ES-I3 (cell line): ENCODE measurements around the gene WNK1.

ENCODE experiments used
- H3K36me3 ChIP-seq: 2 replicates; pipeline ENCODE4 v1.6.1; 2013; ENCODE audit warnings: mild to moderate bottlenecking, low read length, control low read depth, moderate library complexity; ENCODE audit not compliant: insufficient read depth
- H3K4me1 ChIP-seq: 2 replicates; pipeline ENCODE4 v1.6.1; 2013; ENCODE audit warnings: mild to moderate bottlenecking, control low read depth, low read length; ENCODE audit not compliant: insufficient read depth
- H3K9ac ChIP-seq: 2 replicates; pipeline ENCODE4 v1.6.1; 2013; ENCODE audit warnings: low read depth, mild to moderate bottlenecking, low read length, moderate library complexity
- H3K9me3 ChIP-seq: 2 replicates; pipeline ENCODE4 v1.6.1; 2013; ENCODE audit warnings: mild to moderate bottlenecking, low read length, moderate library complexity; ENCODE audit not compliant: control insufficient read depth, insufficient read depth

WNK1 gene

GRCh38 chr12:904010-904414, 151.6 kb downstream of the WNK1 start:
- Histone ChIP-seq H3K36me3 (peaks cover 15% of the 10 kb centered on the region), H3K9me3 (no peaks in the 10 kb centered on the region), H3K9ac (no peak overlapping the region), H3K4me1 (peaks cover 4% of the 10 kb centered on the region)

- H3K4me1 ChIP-seq = peaks cover 4% of the 10 kb centered on the region
- peaks cover 25% of the 10 kb centered on the region for H3K36me3 ChIP-seq
- H3K9me3 ChIP-seq = no peaks in the 10 kb centered on the region
- H3K9ac ChIP-seq = no peak overlapping the region
These were observed 153.1 kb downstream of the WNK1 start for GRCh38 chr12:905261-906031.

DNA sequence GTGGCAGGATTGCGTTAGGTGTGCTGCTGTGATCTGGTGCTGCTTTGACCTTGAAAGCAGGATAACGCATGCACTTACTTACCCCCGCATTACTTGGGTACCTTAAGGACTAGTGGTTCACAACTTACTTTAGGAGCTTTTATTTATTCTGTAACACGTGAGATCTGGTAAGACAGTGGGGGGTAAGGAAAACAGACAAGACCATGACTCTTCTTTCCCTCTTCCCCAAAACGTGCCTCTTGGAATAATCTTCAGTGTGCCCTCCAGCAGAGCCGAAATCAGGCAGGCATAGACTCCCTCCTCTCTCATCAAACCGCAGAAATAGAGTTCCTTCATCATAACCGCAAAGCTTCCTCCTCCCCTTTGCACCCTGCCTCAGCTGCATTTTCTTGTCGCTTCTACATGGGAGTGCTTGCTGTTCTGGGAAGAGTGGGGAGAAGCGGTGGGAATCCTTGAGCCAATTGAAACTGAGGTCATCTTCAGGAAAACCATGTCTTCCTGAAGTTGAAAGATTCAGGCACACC, 153.7 kb downstream of the WNK1 start:
- Histone ChIP-seq H3K4me1 (peaks cover 4% of the 10 kb centered on the region), H3K9ac (no peak overlapping the region), H3K9me3 (no peaks in the 10 kb centered on the region), H3K36me3 (peaks cover 30% of the 10 kb centered on the region)

- H3K9ac ChIP-seq = no peak overlapping the region
- H3K36me3 ChIP-seq = peaks cover 24% of the 10 kb centered on the region
- peaks cover 4% of the 10 kb centered on the region for H3K4me1 ChIP-seq
- no peaks in the 10 kb centered on the region for H3K9me3 ChIP-seq
These were observed 155.2 kb downstream of the WNK1 start for GRCh38 chr12:907413-908185.

DNA sequence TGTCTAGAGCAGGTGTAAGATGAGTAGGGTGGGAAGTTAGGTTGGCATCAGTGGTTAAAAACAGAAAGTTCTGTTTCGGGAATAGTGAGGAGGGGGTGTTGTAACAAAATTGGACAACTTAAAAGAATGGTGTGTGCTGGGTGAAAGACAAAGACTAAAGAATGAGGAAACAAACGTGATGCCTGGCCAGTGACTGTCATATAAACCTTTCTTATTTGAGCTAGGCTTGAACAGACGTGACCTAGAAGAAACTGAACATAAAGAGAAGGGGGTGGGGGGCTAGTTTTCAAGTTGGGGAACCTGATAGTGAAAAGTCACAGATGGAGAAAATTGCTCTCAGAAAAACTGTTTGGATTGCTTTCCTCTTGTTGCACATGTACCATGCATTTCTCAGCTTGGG, 157.5 kb downstream of the WNK1 start:
- no peaks in the 10 kb centered on the region for H3K4me1 ChIP-seq
- peaks cover 18% of the 10 kb centered on the region for H3K36me3 ChIP-seq
- H3K9ac ChIP-seq = no peak overlapping the region
- no peaks in the 10 kb centered on the region for H3K9me3 ChIP-seq

GRCh38 chr12:910416-910815, 158.0 kb downstream of the WNK1 start:
- Histone ChIP-seq H3K9ac (no peak overlapping the region), H3K36me3 (peaks cover 18% of the 10 kb centered on the region), H3K4me1 (peaks cover 5% of the 10 kb centered on the region), H3K9me3 (no peaks in the 10 kb centered on the region)

- no peaks in the 10 kb centered on the region for H3K9me3 ChIP-seq
- H3K36me3 ChIP-seq = peaks cover 18% of the 10 kb centered on the region
- H3K9ac ChIP-seq = no peak overlapping the region
- peaks cover 6% of the 10 kb centered on the region for H3K4me1 ChIP-seq
These were observed 158.9 kb downstream of the WNK1 start for GRCh38 chr12:911191-911826.

GRCh38 chr12:912466-913235, 160.3 kb downstream of the WNK1 start:
- H3K4me1 ChIP-seq = peaks cover 6% of the 10 kb centered on the region
- H3K36me3 ChIP-seq = peaks cover 23% of the 10 kb centered on the region
- H3K9ac ChIP-seq = no peak overlapping the region
- no peaks in the 10 kb centered on the region for H3K9me3 ChIP-seq

DNA sequence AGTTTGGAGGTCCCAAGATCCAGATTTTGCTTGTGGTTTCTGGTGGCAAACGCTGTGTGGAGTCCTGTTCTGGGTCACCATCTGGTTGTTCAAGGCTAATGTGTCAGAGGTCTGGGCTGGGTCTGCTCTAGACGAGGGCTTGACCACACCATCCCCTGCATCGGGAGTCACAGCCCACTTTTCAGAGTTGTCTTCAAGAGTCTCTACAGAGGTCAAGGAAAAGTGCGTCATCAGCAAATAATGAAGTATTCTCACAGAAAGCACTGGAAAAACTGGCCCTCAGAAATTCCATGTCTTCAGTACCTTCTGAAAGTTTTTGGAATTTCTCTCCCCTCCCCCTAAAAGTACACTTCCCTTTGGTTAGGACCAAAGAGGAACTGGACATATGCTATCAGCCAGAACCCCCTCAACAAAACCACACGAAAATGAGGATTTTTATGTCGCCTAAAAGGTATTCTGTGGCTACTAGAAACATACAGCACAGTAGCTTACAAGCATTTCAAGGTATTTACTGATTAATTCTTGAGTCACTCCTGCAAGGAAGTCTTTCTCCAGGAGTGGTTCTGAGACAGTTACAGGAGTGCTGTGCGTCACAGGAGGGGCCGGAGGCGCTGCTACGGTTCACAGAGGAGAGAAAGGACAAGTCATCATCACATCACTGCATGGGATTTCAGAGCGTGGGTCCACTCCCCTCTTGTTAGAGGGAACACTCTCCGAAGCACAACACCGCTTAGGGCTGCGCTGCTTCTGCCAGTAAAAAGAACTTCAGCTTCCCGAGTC, 161.7 kb downstream of the WNK1 start:
- H3K9ac ChIP-seq = no peak overlapping the region
- peaks cover 23% of the 10 kb centered on the region for H3K36me3 ChIP-seq
- H3K4me1 ChIP-seq = peaks cover 6% of the 10 kb centered on the region
- no peaks in the 10 kb centered on the region for H3K9me3 ChIP-seq

DNA sequence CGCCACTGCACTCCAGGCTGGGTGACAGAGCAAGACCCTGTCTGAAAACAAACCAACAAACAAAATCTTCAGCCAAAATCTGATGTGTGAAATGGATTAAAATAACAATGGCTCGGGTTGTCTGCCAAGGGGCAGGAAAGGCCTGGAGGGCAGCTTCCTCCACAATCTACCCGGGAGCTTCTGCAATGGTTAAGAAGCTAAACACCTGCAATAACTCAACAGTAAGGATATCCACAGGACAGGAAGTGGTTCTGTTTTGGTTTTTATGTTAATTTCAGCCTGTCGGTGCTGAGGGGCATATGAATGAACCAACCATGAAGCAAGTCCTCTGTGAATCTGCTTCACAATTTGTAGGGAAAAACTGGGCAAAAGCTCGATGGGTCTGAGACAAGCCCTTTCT, 162.7 kb downstream of the WNK1 start:
- H3K36me3 ChIP-seq = peaks cover 15% of the 10 kb centered on the region
- H3K9ac ChIP-seq = no peak overlapping the region

GRCh38 chr12:916240-916639, 163.9 kb downstream of the WNK1 start:
- Histone ChIP-seq H3K36me3 (peaks cover 8% of the 10 kb centered on the region), H3K9me3 (no peaks in the 10 kb centered on the region), H3K9ac (no peak overlapping the region), H3K4me1 (peaks cover 6% of the 10 kb centered on the region)

More for the DNA sequence above, 162.7 kb downstream of the WNK1 start:
- H3K9me3 ChIP-seq = no peaks in the 10 kb centered on the region
- H3K4me1 ChIP-seq = peaks cover 6% of the 10 kb centered on the region

DNA sequence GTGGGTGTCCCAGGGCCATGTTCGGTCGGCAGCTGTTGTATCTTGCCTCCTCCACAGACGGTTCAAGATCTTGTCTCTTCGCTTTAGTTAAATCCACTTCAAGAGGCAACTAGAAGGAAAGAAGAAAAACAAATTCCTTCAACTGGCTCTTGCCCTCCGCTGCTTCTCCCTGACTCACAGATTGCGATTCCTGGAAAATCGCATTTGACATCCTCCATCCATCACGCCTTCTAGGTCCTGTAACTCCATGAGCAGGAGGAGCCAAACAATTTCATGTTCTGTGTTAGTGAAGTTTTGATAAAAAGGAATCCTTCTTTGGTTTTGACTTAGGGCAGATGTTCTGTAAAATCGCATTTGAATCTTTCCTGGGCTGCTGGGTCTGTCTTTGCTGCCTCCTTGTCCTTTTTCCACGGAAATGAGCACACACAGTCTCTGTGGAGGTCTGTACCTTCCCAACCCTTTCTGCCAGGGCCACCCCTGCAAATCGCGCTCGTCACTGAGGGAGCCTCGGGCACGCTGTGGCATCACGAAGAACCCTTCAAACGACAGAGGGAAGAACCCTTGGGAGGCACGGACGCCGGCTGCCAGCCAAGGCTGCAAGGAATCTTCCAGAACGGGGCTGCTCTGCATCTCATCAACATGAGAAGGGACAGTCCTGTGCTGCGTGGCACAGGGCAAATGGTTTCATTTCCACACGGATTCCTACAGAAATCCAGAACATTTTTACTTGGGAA, 164.5 kb downstream of the WNK1 start:
- H3K9ac ChIP-seq = no peak overlapping the region
- H3K4me1 ChIP-seq = peaks cover 6% of the 10 kb centered on the region
- H3K9me3 ChIP-seq = no peaks in the 10 kb centered on the region
- peaks cover 8% of the 10 kb centered on the region for H3K36me3 ChIP-seq

GRCh38 chr12:920676-921075, 168.3 kb downstream of the WNK1 start:
- peaks cover 7% of the 10 kb centered on the region for H3K36me3 ChIP-seq
- H3K4me1 ChIP-seq = no peaks in the 10 kb centered on the region
- no peaks in the 10 kb centered on the region for H3K9me3 ChIP-seq
- no peak overlapping the region for H3K9ac ChIP-seq
